RWPE2 (cell line): ENCODE measurements around the gene C4orf54.
A peak's percentile ranks its signal among the peaks of the same experiment; 100 is the strongest.

ENCODE experiments used
- ATAC-seq: fragments of 200-7000 bp; cut with Tn5 transposase; 3 replicates; pipeline ENCODE4 v1.9.1; 2021; ENCODE audit warnings: low read depth
- DNase-seq: peaks from one replicate; pipeline ENCODE4 v3.0.0-alpha.2; 2020; ENCODE audit warnings: low spot score
- H3K27ac ChIP-seq: fragments of 450-650 bp; 2 replicates; pipeline ENCODE4 v1.5.1; 2017; ENCODE audit warnings: mild to moderate bottlenecking; ENCODE audit not compliant: poor library complexity, severe bottlenecking
- H3K27me3 ChIP-seq: fragments of 250-450 bp; sonication (Bioruptor Pico); 2 replicates; pipeline ENCODE4 v1.5.1; 2021; ENCODE audit warnings: mild to moderate bottlenecking, moderate library complexity; ENCODE audit not compliant: insufficient read depth, poor library complexity, severe bottlenecking
- H3K36me3 ChIP-seq: fragments of 250-450 bp; sonication (Bioruptor Pico); 2 replicates; pipeline ENCODE4 v1.5.1; 2020; ENCODE audit warnings: low read depth, mild to moderate bottlenecking, moderate library complexity
- H3K4me1 ChIP-seq: fragments of 250-450 bp; sonication (Bioruptor Pico); 2 replicates; pipeline ENCODE4 v1.5.1; 2021; ENCODE audit warnings: mild to moderate bottlenecking, moderate library complexity; ENCODE audit not compliant: insufficient read depth, poor library complexity, severe bottlenecking
- H3K4me3 ChIP-seq: fragments of 250-450 bp; sonication (Bioruptor Pico); 2 replicates; pipeline ENCODE4 v1.5.1; 2021; ENCODE audit warnings: mild to moderate bottlenecking, moderate library complexity; ENCODE audit not compliant: severe bottlenecking
- H3K9me3 ChIP-seq: fragments of 250-450 bp; sonication (Bioruptor Pico); 2 replicates; pipeline ENCODE4 v1.5.1; 2021; ENCODE audit warnings: mild to moderate bottlenecking, moderate library complexity; ENCODE audit not compliant: severe bottlenecking
- TF ChIP-seq, protein P1 (sequence below): fragments of 450-650 bp; IDR thresholded peaks from one replicate; pipeline ENCODE4 v1.5.1; 2017; ENCODE audit warnings: mild to moderate bottlenecking, moderate library complexity; ENCODE audit not compliant: poor library complexity, severe bottlenecking

Gene C4orf54

DNA sequence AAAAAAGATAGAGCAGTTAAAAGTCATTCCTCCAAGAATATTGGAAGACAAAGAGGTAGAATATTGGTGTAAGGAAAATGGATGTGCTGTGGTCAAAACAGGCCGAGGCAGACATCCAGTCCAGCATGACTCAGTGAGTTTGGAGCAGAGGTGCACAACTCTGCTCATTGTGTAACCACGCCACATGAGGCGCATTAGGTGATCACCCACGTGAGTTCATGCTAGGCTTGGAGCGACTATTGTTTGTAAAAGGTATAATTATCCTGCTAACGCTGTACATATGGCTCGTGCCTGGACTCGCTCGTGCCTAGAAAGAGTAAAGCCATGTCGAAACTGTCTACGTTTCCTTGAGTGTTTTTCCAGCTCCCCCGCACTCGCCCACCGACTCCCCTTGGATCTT lies 23.9 kb downstream of the C4orf54 start:
- no peaks in the 10 kb centered on the region for H3K36me3 ChIP-seq
- H3K9me3 ChIP-seq, result no peaks in the 10 kb centered on the region
- DNase-seq, result no peak
- TF ChIP-seq, protein P1, sequence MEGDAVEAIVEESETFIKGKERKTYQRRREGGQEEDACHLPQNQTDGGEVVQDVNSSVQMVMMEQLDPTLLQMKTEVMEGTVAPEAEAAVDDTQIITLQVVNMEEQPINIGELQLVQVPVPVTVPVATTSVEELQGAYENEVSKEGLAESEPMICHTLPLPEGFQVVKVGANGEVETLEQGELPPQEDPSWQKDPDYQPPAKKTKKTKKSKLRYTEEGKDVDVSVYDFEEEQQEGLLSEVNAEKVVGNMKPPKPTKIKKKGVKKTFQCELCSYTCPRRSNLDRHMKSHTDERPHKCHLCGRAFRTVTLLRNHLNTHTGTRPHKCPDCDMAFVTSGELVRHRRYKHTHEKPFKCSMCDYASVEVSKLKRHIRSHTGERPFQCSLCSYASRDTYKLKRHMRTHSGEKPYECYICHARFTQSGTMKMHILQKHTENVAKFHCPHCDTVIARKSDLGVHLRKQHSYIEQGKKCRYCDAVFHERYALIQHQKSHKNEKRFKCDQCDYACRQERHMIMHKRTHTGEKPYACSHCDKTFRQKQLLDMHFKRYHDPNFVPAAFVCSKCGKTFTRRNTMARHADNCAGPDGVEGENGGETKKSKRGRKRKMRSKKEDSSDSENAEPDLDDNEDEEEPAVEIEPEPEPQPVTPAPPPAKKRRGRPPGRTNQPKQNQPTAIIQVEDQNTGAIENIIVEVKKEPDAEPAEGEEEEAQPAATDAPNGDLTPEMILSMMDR, result no peak
- ATAC-seq, result peak; percentile 80
- peaks cover 8% of the 10 kb centered on the region for H3K4me1 ChIP-seq
- no peaks in the 10 kb centered on the region for H3K27me3 ChIP-seq
- no peak overlapping the region for H3K4me3 ChIP-seq
- no peak overlapping the region for H3K27ac ChIP-seq

DNA sequence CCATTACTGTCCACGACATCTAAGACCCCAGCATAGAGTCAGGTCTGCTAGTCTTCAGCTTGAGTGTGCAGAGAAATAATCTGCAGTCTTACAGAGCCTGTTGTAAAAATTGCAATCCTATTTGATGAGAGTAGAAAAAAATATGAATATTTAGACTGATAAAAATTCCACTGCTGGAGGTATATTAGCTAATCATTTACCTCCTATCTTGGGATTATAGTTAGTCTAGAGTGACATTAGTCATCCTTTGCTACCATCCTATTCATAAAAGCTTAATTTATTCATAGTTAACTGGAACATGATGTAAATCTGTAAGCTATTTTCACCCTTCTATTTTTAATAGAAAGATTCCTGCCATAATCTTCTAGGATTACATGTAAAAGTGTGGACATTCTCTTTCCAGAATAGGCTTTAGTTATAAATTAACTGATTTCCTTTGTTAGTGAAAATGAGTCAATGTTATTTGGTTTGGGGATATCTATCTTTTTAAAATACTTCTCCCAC lies 26.7 kb downstream of the C4orf54 start:
- Histone ChIP-seq H3K27ac (no peak overlapping the region), H3K9me3 (no peaks in the 10 kb centered on the region), H3K4me3 (no peak overlapping the region), H3K27me3 (no peaks in the 10 kb centered on the region), H3K4me1 (peaks cover 8% of the 10 kb centered on the region), H3K36me3 (no peaks in the 10 kb centered on the region)
- ATAC-seq (no peak), DNase-seq (no peak)
- TF ChIP-seq, protein P1, result no peak

DNA sequence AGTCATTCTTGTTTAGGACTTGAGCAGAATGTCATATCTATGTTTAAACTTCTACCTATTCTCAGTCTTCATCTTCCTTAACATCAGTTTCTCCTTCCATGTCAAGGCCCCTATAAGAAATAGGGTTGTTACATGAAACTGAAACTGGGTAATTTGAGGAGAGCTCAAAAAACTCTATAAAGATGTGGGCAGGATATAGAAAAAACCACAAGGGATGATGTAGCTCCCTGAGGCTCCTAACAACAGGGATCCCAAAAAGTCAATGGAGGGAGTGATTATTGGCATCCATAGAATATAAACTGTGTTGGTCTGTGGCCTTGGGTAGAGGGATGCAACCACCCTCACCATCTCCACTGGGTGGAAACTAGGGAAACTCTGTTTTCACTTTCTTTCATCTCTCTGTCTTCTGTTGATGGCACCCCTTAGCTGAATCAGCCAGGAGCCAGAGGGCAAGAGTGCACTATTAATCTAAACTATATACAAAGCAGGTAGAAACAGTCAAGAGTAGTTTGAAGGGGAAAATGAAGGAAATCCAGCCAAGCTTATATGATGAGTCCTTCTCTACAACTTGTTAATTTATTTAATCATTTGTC lies 27.6 kb downstream of the C4orf54 start:
- DNase-seq (no peak), ATAC-seq (no peak)
- no peak overlapping the region for H3K27ac ChIP-seq
- H3K27me3 ChIP-seq, result no peaks in the 10 kb centered on the region
- H3K4me3 ChIP-seq, result no peak overlapping the region
- H3K9me3 ChIP-seq, result no peaks in the 10 kb centered on the region
- TF ChIP-seq, protein P1, result no peak
- H3K36me3 ChIP-seq, result no peaks in the 10 kb centered on the region
- peaks cover 8% of the 10 kb centered on the region for H3K4me1 ChIP-seq

DNA sequence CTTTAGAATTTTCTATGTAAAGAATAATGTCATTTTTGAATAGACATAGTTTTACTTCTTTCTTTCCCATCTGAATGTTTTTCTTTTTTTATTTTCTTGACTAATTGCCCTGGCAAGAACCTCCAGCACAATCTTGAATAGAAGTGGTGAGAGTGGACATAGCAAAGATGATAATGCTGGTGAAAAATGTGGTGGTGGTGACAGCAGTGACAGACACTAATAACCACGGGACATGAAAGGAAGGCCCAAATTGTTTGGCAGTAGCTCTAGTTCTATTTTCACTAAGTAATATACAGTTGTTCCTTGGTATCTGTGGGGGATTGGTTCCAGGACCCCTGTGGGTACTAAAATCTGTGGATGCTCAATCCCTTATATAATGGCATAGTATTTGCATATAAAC lies 29.6 kb downstream of the C4orf54 start:
- H3K27me3 ChIP-seq, result no peaks in the 10 kb centered on the region
- no peaks in the 10 kb centered on the region for H3K4me1 ChIP-seq
- DNase-seq, result no peak
- no peak overlapping the region for H3K27ac ChIP-seq
- TF ChIP-seq, protein P1, result no peak
- ATAC-seq, result no peak
- H3K9me3 ChIP-seq, result no peaks in the 10 kb centered on the region
- no peak overlapping the region for H3K4me3 ChIP-seq
- H3K36me3 ChIP-seq, result no peaks in the 10 kb centered on the region

DNA sequence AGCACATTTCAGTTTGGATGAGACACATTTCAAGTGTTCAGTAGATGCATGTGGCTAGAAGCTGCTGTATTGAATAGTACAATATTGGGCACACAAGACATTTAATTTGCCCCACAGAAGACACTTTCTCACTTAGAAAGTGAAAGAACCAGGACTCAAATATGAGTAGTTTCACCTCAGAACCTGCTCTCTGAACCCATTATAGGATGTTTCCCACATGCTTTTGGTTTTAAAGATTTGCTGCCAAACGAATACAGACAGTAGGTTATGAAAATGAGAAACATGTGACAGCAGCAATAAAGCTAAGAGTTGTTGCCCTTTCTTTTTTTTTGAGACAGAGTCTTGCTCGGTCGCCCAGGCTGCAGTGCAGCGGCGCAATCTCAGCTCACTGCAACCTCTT lies 32.3 kb downstream of the C4orf54 start:
- Histone ChIP-seq H3K4me1 (no peaks in the 10 kb centered on the region), H3K36me3 (no peaks in the 10 kb centered on the region), H3K9me3 (no peaks in the 10 kb centered on the region), H3K27me3 (no peaks in the 10 kb centered on the region), H3K4me3 (no peak overlapping the region), H3K27ac (no peak overlapping the region)
- ATAC-seq (no peak), DNase-seq (no peak)
- TF ChIP-seq, protein P1, result no peak
